Uterus (tissue), 2 donors: ENCODE results near the gene PPP1R9A.

Experiments
- CTCF ChIP-seq, 4 experiments: fragments of 200-600 bp in 2 of 4; fragments of 450-650 bp in 2 of 4; sonication (generic) in 2 of 4; IDR thresholded peaks; one replicate each; pipeline ENCODE4 v1.5.1; 2016 to 2019; ENCODE audit warnings: antibody characterized with exemption in 4 of 4, mild to moderate bottlenecking in 2 of 4, moderate library complexity in 1 of 4
- POLR2A ChIP-seq, 2 donors: fragments of 450-650 bp; IDR thresholded peaks; one replicate each; pipeline ENCODE4 v1.6.1; 2016; ENCODE audit warnings: antibody characterized with exemption in 2 of 2, mild to moderate bottlenecking in 1 of 2, moderate library complexity in 1 of 2

- TF ChIP-seq CTCF (IDR thresholded peaks at IDR 0.05) = no peak
- no peak for TF ChIP-seq POLR2A (IDR thresholded peaks at IDR 0.05)
Observed at GRCh38 chr7:95290166-95290830, 382.9 kb downstream of the PPP1R9A start.
